ENCODE data around the gene OTOP2. TPM values are rescaled to one million over a fixed set of nuclear protein-coding genes. Genes with fewer than 3 reads are reported as not detected.
A peak's percentile ranks its signal among the peaks of the same experiment; 100 is the strongest.

OTOP2 gene, protein sequence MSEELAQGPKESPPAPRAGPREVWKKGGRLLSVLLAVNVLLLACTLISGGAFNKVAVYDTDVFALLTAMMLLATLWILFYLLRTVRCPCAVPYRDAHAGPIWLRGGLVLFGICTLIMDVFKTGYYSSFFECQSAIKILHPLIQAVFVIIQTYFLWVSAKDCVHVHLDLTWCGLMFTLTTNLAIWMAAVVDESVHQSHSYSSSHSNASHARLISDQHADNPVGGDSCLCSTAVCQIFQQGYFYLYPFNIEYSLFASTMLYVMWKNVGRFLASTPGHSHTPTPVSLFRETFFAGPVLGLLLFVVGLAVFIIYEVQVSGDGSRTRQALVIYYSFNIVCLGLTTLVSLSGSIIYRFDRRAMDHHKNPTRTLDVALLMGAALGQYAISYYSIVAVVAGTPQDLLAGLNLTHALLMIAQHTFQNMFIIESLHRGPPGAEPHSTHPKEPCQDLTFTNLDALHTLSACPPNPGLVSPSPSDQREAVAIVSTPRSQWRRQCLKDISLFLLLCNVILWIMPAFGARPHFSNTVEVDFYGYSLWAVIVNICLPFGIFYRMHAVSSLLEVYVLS
- not detected for total RNA-seq

DNA sequence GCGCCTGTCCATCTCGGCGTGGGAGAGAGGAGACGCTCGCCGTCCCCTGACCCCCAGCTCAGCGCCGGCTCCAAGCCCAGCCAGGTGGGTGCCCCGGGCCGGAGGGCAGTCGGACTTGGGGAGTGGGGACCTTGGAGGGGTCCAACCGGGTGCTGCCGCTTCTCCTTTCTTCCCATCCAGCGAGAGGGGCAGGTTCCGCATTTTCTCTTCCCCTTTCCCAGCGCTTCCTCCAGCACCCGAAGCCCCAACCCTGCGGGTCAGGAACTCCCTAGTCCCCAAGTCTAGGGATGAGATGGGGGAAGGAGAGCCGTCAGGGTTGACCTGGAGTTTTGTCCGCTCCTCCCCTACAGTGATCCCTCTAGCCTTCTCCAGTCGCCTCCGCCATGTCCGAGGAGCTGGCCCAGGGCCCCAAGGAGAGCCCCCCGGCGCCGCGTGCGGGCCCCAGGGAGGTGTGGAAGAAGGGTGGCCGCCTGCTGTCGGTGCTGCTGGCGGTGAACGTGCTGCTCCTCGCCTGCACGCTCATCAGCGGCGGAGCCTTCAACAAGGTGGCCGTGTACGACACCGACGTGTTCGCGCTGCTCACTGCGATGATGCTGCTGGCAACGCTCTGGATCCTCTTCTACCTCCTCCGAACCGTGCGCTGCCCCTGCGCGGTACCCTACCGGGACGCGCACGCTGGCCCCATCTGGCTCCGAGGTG, at the start of gene OTOP2:
Gene OTOP2, plus strand, starts transcription at position 24 of the 699 bp plus-strand sequence. Its CDS starts 360 bp downstream, at position 384.
- peaks cover 6% of the 10 kb centered on the region for H3K27me3 ChIP-seq

DNA sequence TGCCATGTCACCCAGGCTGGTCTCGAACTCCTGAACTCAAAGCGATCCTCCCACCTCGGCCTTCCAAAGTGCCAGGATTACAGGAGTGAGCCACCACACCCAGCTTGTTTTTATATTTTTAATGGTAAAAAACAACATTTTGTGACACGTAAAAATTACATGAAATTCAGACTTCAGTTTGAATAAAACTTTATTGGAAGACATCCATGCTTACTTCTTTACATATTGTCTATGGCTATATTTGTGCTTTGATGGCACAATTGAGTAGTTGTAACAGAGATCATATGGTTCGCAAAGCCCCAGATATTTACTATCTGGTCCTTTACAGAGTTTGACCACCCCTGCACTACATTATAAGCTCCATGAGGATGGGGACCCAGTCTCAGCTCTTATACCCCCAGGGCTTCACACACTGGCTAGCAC, 49.4 kb upstream of the OTOP2 start:
- H3K27ac ChIP-seq, result no peak overlapping the region
- H3K27me3 ChIP-seq, result no peaks in the 10 kb centered on the region
- no peaks in the 10 kb centered on the region for H3K9me3 ChIP-seq
- no peak for DNase-seq (ENCODE audit: extremely low spot score in 2 of 2)
- intact Hi-C loops (cut with DNase I), result no loop called here
- peaks cover 39% of the 10 kb centered on the region for H3K4me1 ChIP-seq
- H3K4me3 ChIP-seq, result no peak overlapping the region
- peaks cover 0 to 3% of the 10 kb centered on the region in 2 donors for H3K36me3 ChIP-seq
- TF ChIP-seq, protein P1, sequence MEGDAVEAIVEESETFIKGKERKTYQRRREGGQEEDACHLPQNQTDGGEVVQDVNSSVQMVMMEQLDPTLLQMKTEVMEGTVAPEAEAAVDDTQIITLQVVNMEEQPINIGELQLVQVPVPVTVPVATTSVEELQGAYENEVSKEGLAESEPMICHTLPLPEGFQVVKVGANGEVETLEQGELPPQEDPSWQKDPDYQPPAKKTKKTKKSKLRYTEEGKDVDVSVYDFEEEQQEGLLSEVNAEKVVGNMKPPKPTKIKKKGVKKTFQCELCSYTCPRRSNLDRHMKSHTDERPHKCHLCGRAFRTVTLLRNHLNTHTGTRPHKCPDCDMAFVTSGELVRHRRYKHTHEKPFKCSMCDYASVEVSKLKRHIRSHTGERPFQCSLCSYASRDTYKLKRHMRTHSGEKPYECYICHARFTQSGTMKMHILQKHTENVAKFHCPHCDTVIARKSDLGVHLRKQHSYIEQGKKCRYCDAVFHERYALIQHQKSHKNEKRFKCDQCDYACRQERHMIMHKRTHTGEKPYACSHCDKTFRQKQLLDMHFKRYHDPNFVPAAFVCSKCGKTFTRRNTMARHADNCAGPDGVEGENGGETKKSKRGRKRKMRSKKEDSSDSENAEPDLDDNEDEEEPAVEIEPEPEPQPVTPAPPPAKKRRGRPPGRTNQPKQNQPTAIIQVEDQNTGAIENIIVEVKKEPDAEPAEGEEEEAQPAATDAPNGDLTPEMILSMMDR (IDR thresholded peaks at IDR 0.05), result no peak
- TF ChIP-seq POLR2A (IDR thresholded peaks at IDR 0.05) (no peak), POLR2AphosphoS5 (IDR thresholded peaks at IDR 0.05; ENCODE audit: insufficient read depth in 1 of 2, low read depth in 1 of 2) (no peak)

More for the DNA sequence above, at the start of gene OTOP2:
- TF ChIP-seq POLR2A (IDR thresholded peaks at IDR 0.05), result no peak
- TF ChIP-seq, protein P1 (IDR thresholded peaks at IDR 0.05), result no peak
- no peak for TF ChIP-seq POLR2AphosphoS5 (IDR thresholded peaks at IDR 0.05; ENCODE audit: insufficient read depth in 1 of 2, low read depth in 1 of 2)
- Histone ChIP-seq H3K4me3 (peak within 1 kb of the TSS; percentile 42 to 49), H3K4me1 (peaks cover 43% of the 10 kb centered on the region), H3K9me3 (no peaks in the 10 kb centered on the region), H3K36me3 (no peaks in the 10 kb centered on the region), H3K27ac (no peak within 1 kb of the TSS)
- no peak for DNase-seq (ENCODE audit: extremely low spot score in 2 of 2)
- intact Hi-C loops (cut with DNase I), result no loop called here

DNA sequence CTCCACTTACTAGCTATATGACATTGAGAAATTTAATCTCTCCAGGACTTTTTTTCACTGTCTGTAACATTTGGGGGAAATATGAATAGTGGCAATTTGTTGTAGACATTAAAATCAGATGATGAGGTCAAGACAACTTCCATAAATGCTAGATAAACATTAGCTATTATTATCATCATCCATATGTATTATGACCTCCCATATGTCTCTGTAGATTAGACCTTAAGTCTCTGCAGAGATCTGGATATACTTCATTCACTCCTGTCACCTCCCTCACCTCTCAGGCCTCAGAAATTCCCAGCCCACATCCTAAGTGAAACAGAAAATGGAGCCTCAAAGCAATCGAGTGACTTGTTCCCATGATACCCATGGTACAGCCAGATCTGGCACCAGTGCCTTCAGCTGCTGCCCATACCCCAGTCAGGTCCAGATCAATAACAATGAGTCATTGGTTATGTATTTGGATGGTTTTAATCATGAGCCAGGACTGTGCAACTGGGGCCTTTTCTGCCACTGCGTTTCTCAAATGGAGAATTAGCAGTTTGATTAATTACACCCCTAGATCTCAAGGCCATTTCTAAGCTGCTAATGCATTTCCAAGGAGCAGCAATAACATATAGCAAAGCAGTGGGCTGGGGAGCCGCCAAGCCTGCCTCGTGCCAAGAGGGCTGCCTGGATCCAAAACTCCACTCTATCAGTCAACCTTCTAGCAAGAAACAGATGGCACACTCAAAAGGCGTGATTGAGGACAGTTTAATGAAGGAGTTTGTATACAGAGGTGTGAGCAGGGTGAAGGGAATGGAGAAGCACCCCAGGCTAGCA, 48.7 kb upstream of the OTOP2 start:
- intact Hi-C loops (cut with DNase I), result no loop called here
- DNase-seq (ENCODE audit: extremely low spot score in 2 of 2), result no peak
- H3K27ac ChIP-seq, result no peak overlapping the region
- H3K36me3 ChIP-seq, result no peaks in the 10 kb centered on the region
- TF ChIP-seq POLR2AphosphoS5 (IDR thresholded peaks at IDR 0.05; ENCODE audit: insufficient read depth in 1 of 2, low read depth in 1 of 2), result no peak
- TF ChIP-seq, protein P1 (IDR thresholded peaks at IDR 0.05), result no peak
- TF ChIP-seq POLR2A (IDR thresholded peaks at IDR 0.05), result no peak
- H3K4me1 ChIP-seq, result peaks cover 39% of the 10 kb centered on the region
- no peaks in the 10 kb centered on the region for H3K27me3 ChIP-seq
- H3K4me3 ChIP-seq, result no peak overlapping the region
- H3K9me3 ChIP-seq, result no peaks in the 10 kb centered on the region

DNA sequence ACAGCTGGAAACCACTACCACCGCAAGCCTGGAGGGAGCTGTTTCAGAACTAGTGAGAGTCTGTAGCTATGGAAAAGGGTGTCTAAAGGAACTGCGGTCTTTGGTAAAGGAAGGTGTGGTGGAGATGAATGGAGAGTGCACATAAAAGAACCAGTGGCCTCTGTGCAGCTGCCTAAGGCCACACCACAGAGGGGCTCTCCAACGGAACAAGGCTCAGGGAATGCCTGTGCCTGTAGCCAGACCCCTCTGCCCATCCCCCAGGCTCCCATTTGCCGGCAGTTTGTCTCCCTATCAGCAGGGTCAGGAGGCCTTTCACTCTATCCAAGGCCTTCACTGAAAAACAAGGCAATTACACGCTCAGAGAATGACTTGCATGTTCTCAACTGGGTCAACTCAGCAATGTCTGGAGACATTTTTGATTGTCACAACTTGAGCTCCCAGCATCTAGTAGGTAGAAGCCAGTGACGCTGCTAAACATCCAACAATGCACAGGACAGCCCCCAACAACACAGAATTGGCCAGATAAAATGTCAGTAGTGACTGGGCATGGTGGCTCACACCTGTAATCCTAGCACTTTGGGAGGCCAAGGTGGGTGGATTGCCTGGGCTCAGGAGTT, 48.0 kb upstream of the OTOP2 start:
- Histone ChIP-seq H3K9me3 (no peaks in the 10 kb centered on the region), H3K27ac (no peak overlapping the region), H3K27me3 (no peaks in the 10 kb centered on the region), H3K36me3 (no peaks in the 10 kb centered on the region), H3K4me3 (no peak overlapping the region), H3K4me1 (peaks cover 32% of the 10 kb centered on the region)
- TF ChIP-seq POLR2A (IDR thresholded peaks at IDR 0.05) (no peak), POLR2AphosphoS5 (IDR thresholded peaks at IDR 0.05; ENCODE audit: insufficient read depth in 1 of 2, low read depth in 1 of 2) (no peak)
- TF ChIP-seq, protein P1 (IDR thresholded peaks at IDR 0.05), result no peak
- no peak for DNase-seq (ENCODE audit: extremely low spot score in 2 of 2)
- intact Hi-C loops (cut with DNase I), result no loop called here
